Neural progenitor cell (in vitro differentiated cells): ENCODE results near the gene RAVER1. TPM values are rescaled to one million over a fixed set of nuclear protein-coding genes. Genes with fewer than 3 reads are reported as not detected.

Experiments used
- DNase-seq: peaks from one replicate; pipeline ENCODE4 v3.0.0-alpha.2; 2016; ENCODE audit warnings: low spot score
- H2AFZ ChIP-seq: fragments of 200-600 bp; sonication (generic); replicated peaks from 2 replicates; pipeline ENCODE4 v1.6.1; 2016; ENCODE audit warnings: antibody characterized with exemption
- H3F3A ChIP-seq: fragments of 200-600 bp; sonication (generic); 2 replicates; pipeline ENCODE4 v1.6.1; 2016; ENCODE audit warnings: antibody characterized with exemption, low read depth
- H3K27ac ChIP-seq: fragments of 200-600 bp; sonication (generic); 2 replicates; pipeline ENCODE4 v1.5.1; 2016; ENCODE audit warnings: mild to moderate bottlenecking
- H3K27me3 ChIP-seq: fragments of 200-600 bp; sonication (generic); 2 replicates; pipeline ENCODE4 v1.6.1; 2016; ENCODE audit warnings: mild to moderate bottlenecking, moderate library complexity
- H3K36me3 ChIP-seq: fragments of 200-600 bp; sonication (generic); 2 replicates; pipeline ENCODE4 v1.5.1; 2016
- H3K4me1 ChIP-seq: fragments of 200-600 bp; sonication (generic); 2 replicates; pipeline ENCODE4 v1.6.1; 2016; ENCODE audit warnings: mixed run types
- H3K4me2 ChIP-seq: fragments of 200-600 bp; sonication (generic); 2 replicates; pipeline ENCODE4 v1.6.1; 2016
- H3K4me3 ChIP-seq: fragments of 200-600 bp; sonication (generic); 2 replicates; pipeline ENCODE4 v1.5.1; 2016
- H3K79me2 ChIP-seq: fragments of 200-600 bp; sonication (generic); 2 replicates; pipeline ENCODE4 v1.6.1; 2016; ENCODE audit warnings: low read depth
- H3K9ac ChIP-seq: fragments of 200-600 bp; sonication (generic); 2 replicates; pipeline ENCODE4 v1.6.1; 2016
- H3K9me3 ChIP-seq: fragments of 200-600 bp; sonication (generic); 2 replicates; pipeline ENCODE4 v1.5.1; 2016; ENCODE audit warnings: low read depth
- H4K20me1 ChIP-seq: fragments of 200-600 bp; sonication (generic); 2 replicates; pipeline ENCODE4 v1.6.1; 2016; ENCODE audit warnings: low read depth
- H3K27ac Mint-ChIP-seq: 3 replicates; pipeline ENCODE4 v1.8.0; 2021; ENCODE audit warnings: mixed read lengths
- H3K27me3 Mint-ChIP-seq: 2 replicates; pipeline ENCODE4 v1.8.0; 2022; ENCODE audit warnings: low read depth, mild to moderate bottlenecking, inconsistent platforms, moderate library complexity, mixed read lengths; ENCODE audit not compliant: insufficient read depth
- H3K36me3 Mint-ChIP-seq: 3 replicates; pipeline ENCODE4 v1.8.0; 2021; ENCODE audit warnings: mixed read lengths
- H3K4me1 Mint-ChIP-seq: 3 replicates; pipeline ENCODE4 v1.8.0; 2021; ENCODE audit warnings: mixed read lengths
- H3K4me3 Mint-ChIP-seq: 3 replicates; pipeline ENCODE4 v1.8.0; 2021; ENCODE audit warnings: mild to moderate bottlenecking, moderate library complexity, mixed read lengths
- H3K9me3 Mint-ChIP-seq: 3 replicates; pipeline ENCODE4 v1.8.0; 2020; ENCODE audit warnings: mixed read lengths
- EZH2 ChIP-seq: fragments of 200-600 bp; sonication (generic); IDR thresholded peaks from 2 replicates; pipeline ENCODE4 v1.6.1; 2017; ENCODE audit warnings: antibody characterized with exemption, mild to moderate bottlenecking, moderate library complexity
- EZH2phosphoT487 ChIP-seq: fragments of 200-600 bp; sonication (generic); IDR thresholded peaks from 2 replicates; pipeline ENCODE4 v1.6.1; 2017; ENCODE audit warnings: antibody characterized with exemption
- total RNA-seq: library from RNA; depleted of rRNA; stranded (reverse); fragments of >200 nt; gene quantifications from 2 replicates; pipeline ENCODE4 v1.2.3, GENCODE V29; 2015; ENCODE audit warnings: low replicate concordance
- TF ChIP-seq, protein P1 (sequence below): fragments of 200-600 bp; sonication (generic); IDR thresholded peaks from 2 replicates; pipeline ENCODE4 v1.5.1; 2017; ENCODE audit warnings: antibody characterized with exemption, mild to moderate bottlenecking

RAVER1 gene
- total RNA-seq, 1 donor from 2014 or later: 5.4 TPM

DNA sequence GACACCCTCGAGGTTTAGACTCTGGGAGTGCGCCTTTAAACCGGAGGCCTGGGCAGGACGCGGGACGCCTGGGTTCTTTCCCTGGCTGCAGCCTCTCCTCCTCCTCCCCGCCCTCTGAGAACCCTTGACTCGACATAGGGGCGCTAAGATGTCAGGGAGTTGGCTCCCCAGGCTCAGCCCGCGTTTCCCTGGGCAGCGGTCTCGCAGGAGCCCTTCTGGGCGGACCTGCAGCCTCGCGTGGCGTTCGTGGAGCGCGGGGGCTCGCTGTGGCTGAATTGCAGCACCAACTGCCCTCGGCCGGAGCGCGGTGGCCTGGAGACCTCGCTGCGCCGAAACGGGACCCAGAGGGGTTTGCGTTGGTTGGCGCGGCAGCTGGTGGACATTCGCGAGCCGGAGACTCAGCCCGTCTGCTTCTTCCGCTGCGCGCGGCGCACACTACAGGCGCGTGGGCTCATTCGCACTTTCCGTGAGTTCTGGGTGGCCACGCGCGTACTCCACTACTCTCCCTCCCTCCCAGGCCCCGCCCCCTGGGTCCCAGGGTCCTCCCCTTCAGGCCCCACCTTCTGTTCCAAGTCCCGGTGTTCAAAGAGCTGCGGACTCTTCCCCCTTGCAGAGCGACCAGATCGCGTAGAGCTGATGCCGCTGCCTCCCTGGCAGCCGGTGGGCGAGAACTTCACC, 42.3 kb downstream of the RAVER1 start:
- DNase-seq: peak; percentile 65
- H3K36me3 ChIP-seq: no peaks in the 10 kb centered on the region
- Mint-ChIP-seq H3K36me3 (no peaks in the 10 kb centered on the region), H3K27me3 (peaks cover 90% of the 10 kb centered on the region), H3K4me1 (peaks cover 30% of the 10 kb centered on the region), H3K4me3 (peak overlapping the region; percentile 83), H3K27ac (no peak overlapping the region), H3K9me3 (peaks cover 3% of the 10 kb centered on the region)
- H3K9ac ChIP-seq: no peak overlapping the region
- no peaks in the 10 kb centered on the region for H3K79me2 ChIP-seq
- H3K9me3 ChIP-seq: no peaks in the 10 kb centered on the region
- H3K27ac ChIP-seq: no peak overlapping the region
- H3K4me2 ChIP-seq: peak overlapping the region; percentile 75
- peak overlapping the region; percentile 68 for H2AFZ ChIP-seq
- H3K4me3 ChIP-seq: peak overlapping the region; percentile 39
- H4K20me1 ChIP-seq: peaks cover 69% of the 10 kb centered on the region
- peaks cover 76% of the 10 kb centered on the region for H3F3A ChIP-seq
- TF ChIP-seq EZH2 (peak; percentile 82), EZH2phosphoT487 (peak; percentile 88)
- TF ChIP-seq, protein P1, sequence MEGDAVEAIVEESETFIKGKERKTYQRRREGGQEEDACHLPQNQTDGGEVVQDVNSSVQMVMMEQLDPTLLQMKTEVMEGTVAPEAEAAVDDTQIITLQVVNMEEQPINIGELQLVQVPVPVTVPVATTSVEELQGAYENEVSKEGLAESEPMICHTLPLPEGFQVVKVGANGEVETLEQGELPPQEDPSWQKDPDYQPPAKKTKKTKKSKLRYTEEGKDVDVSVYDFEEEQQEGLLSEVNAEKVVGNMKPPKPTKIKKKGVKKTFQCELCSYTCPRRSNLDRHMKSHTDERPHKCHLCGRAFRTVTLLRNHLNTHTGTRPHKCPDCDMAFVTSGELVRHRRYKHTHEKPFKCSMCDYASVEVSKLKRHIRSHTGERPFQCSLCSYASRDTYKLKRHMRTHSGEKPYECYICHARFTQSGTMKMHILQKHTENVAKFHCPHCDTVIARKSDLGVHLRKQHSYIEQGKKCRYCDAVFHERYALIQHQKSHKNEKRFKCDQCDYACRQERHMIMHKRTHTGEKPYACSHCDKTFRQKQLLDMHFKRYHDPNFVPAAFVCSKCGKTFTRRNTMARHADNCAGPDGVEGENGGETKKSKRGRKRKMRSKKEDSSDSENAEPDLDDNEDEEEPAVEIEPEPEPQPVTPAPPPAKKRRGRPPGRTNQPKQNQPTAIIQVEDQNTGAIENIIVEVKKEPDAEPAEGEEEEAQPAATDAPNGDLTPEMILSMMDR: no peak
- peaks cover 100% of the 10 kb centered on the region for H3K27me3 ChIP-seq
- H3K4me1 ChIP-seq: peaks cover 14% of the 10 kb centered on the region

DNA sequence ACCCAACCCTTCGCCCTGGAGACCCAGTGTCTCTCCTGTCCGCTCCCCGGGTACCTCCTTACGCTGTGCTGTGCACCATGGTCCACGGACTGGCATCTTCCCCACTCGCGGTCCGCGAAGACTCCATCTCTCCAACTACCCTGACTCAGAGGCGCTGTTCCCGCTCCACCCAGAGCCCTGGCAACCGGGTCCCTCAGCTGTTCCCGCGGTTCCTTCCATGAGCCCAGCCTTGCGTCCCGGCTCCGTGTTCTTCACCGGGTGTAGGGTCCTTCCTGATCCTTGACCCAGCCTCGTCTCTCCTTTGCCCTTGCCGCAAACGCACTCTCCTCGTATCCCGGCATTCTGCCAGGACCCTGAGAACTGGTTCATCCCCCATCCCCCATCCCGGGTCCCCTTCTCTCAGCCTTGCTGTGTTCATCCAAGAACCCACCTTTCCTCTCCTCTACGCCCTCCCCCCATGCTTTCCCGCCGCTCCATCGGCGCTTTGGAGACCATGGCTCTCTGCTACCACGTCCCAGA, 42.9 kb downstream of the RAVER1 start:
- H3K27ac Mint-ChIP-seq: no peak overlapping the region
- Histone ChIP-seq H3K27ac (no peak overlapping the region), H3F3A (peaks cover 73% of the 10 kb centered on the region), H4K20me1 (peaks cover 63% of the 10 kb centered on the region), H3K4me3 (peak overlapping the region; percentile 39), H2AFZ (no peak overlapping the region), H3K36me3 (no peaks in the 10 kb centered on the region), H3K27me3 (peaks cover 100% of the 10 kb centered on the region), H3K4me1 (peaks cover 14% of the 10 kb centered on the region), H3K9ac (no peak overlapping the region), H3K4me2 (peak overlapping the region; percentile 75), H3K79me2 (no peaks in the 10 kb centered on the region), H3K9me3 (no peaks in the 10 kb centered on the region)
- H3K9me3 Mint-ChIP-seq: peaks cover 3% of the 10 kb centered on the region
- peaks cover 24% of the 10 kb centered on the region for H3K4me1 Mint-ChIP-seq
- H3K36me3 Mint-ChIP-seq: no peaks in the 10 kb centered on the region
- DNase-seq: peak; percentile 40
- TF ChIP-seq, protein P1: no peak
- TF ChIP-seq EZH2 (peak; percentile 76), EZH2phosphoT487 (peak; percentile 16)
- H3K4me3 Mint-ChIP-seq: peak overlapping the region; percentile 83
- H3K27me3 Mint-ChIP-seq: peaks cover 90% of the 10 kb centered on the region

DNA sequence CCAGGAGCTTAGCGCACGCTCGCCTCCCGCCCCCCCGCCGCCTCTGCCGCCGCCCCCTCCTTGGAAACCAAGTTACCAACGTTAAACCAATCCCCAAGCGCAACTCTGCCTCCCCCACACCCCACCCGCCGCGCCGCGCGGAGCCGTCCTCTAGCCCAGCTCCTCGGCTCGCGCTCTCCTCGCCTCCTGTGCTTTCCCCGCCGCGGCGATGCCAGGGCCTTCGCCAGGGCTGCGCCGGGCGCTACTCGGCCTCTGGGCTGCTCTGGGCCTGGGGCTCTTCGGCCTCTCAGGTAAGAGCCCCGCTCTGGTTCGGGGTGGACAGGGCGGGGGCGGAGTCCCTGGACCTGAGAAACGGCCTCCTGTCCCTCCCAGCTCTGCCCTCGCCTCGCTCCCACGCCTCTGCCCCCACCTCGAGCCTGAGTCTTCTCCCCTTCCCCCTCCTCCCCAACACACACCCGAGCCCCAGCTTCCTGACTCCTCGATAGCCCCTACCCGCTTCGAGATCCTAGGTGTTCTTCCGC, 43.4 kb downstream of the RAVER1 start, which contains the start of gene ICAM5:
TSS of gene ICAM5 (plus strand) at position 117 of the 521 bp plus-strand sequence. CDS start at position 209, 92 bp downstream.
- no peak within 1 kb of the TSS for H3K27ac Mint-ChIP-seq
- Histone ChIP-seq H3K27ac (no peak within 1 kb of the TSS), H4K20me1 (peaks cover 58% of the 10 kb centered on the region), H3K4me1 (peaks cover 14% of the 10 kb centered on the region), H3K9me3 (no peaks in the 10 kb centered on the region), H3K4me2 (peak within 1 kb of the TSS; percentile 75), H3F3A (peaks cover 69% of the 10 kb centered on the region), H3K36me3 (no peaks in the 10 kb centered on the region), H3K79me2 (no peaks in the 10 kb centered on the region), H3K4me3 (peak within 1 kb of the TSS; percentile 39), H3K27me3 (peaks cover 100% of the 10 kb centered on the region), H2AFZ (no peak within 1 kb of the TSS), H3K9ac (no peak within 1 kb of the TSS)
- TF ChIP-seq EZH2phosphoT487 (no peak), EZH2 (no peak)
- TF ChIP-seq, protein P1: no peak
- H3K27me3 Mint-ChIP-seq: peaks cover 90% of the 10 kb centered on the region
- peaks cover 24% of the 10 kb centered on the region for H3K4me1 Mint-ChIP-seq
- H3K4me3 Mint-ChIP-seq: peak within 1 kb of the TSS; percentile 83
- no peak for DNase-seq
- no peaks in the 10 kb centered on the region for H3K36me3 Mint-ChIP-seq
- H3K9me3 Mint-ChIP-seq: peaks cover 3% of the 10 kb centered on the region
